HepG2 (cell line): ENCODE measurements around the gene UNC93A. TPM values are rescaled to one million over a fixed set of nuclear protein-coding genes. Genes with fewer than 3 reads are reported as not detected.
A peak's percentile ranks its signal among the peaks of the same experiment; 100 is the strongest.

Experiments
- ARNT2 ChIP-seq: sonication (generic); formaldehyde crosslinking; IDR thresholded peaks from 2 replicates; pipeline ENCODE4 v1.8.0; 2022; ENCODE audit warnings: mild to moderate bottlenecking, low read depth, missing genetic modification reagents, moderate library complexity
- BCLAF1 ChIP-seq: fragments of 450-650 bp; IDR thresholded peaks from 2 replicates; pipeline ENCODE4 v1.6.1; 2017; ENCODE audit warnings: mild to moderate bottlenecking
- MYC ChIP-seq: sonication (generic); formaldehyde crosslinking; IDR thresholded peaks from 2 replicates; pipeline ENCODE4 v1.9.0; 2021; ENCODE audit warnings: missing genetic modification reagents, borderline replicate concordance
- PHB2 ChIP-seq: fragments of 450-650 bp; IDR thresholded peaks from 2 replicates; pipeline ENCODE4 v1.6.1; 2018; ENCODE audit not compliant: partially characterized antibody
- PRMT3 ChIP-seq: sonication (generic); formaldehyde crosslinking; IDR thresholded peaks from 2 replicates; pipeline ENCODE4 v1.8.1; 2022; ENCODE audit warnings: low read depth, mild to moderate bottlenecking, moderate library complexity, missing genetic modification reagents, borderline replicate concordance
- RERE ChIP-seq: IDR thresholded peaks from 2 replicates; pipeline ENCODE4 v1.6.1; 2016; ENCODE audit warnings: low read depth, missing genetic modification reagents, missing compliant biosample characterization
- RNF219 ChIP-seq: sonication (generic); formaldehyde crosslinking; IDR thresholded peaks from 2 replicates; pipeline ENCODE4 v1.5.0; 2020; ENCODE audit warnings: mild to moderate bottlenecking, missing genetic modification reagents
- SCMH1 ChIP-seq: sonication (generic); formaldehyde crosslinking; IDR thresholded peaks from 2 replicates; pipeline ENCODE4 v1.9.0; 2021; ENCODE audit warnings: missing genetic modification reagents, mild to moderate bottlenecking, borderline replicate concordance
- TAF1 ChIP-seq: sonication (generic); formaldehyde crosslinking; IDR thresholded peaks from 2 replicates; pipeline ENCODE4 v1.4.0; 2020; ENCODE audit warnings: missing genetic modification reagents
- ZNF260 ChIP-seq: sonication (generic); formaldehyde crosslinking; IDR thresholded peaks from 2 replicates; pipeline ENCODE4 v1.4.0; 2020; ENCODE audit warnings: missing genetic modification reagents, low read depth, mild to moderate bottlenecking, borderline replicate concordance
- ZNF274 ChIP-seq: sonication (generic); formaldehyde crosslinking; IDR thresholded peaks from 2 replicates; pipeline ENCODE4 v1.5.1; 2020; ENCODE audit warnings: mild to moderate bottlenecking, missing genetic modification reagents
- ZNF687 ChIP-seq: sonication (generic); formaldehyde crosslinking; IDR thresholded peaks from 2 replicates; pipeline ENCODE4 v1.5.1; 2020; ENCODE audit warnings: mild to moderate bottlenecking, missing genetic modification reagents, moderate library complexity
- ZSCAN12 ChIP-seq: sonication (generic); formaldehyde crosslinking; IDR thresholded peaks from 2 replicates; pipeline ENCODE4 v1.9.0; 2021; ENCODE audit warnings: mild to moderate bottlenecking, missing genetic modification reagents
- polyA plus RNA-seq, 8 experiments: library from polyadenylated mRNA; depleted of rRNA in 3 of 8; stranded (reverse) in 7 of 8; unstranded in 1 of 8; fragments of >200 nt; fragmentation: Illumina TruSeq in 4 of 8; extraction: Trizol in 4 of 8; gene quantifications; 2 replicates each; pipeline versions ENCODE4 v1.2.1 to v1.2.3, GENCODE V29; 2011 to 2016; ENCODE audit warnings: low read depth in 4 of 8, missing spikeins in 1 of 8, mixed read lengths in 1 of 8; ENCODE audit not compliant: insufficient read depth in 1 of 8
- total RNA-seq, 5 experiments: library from RNA; depleted of rRNA; stranded (reverse); fragments of >200 nt; fragmentation: Illumina TruSeq; extraction: Trizol; gene quantifications; 2 replicates each; pipeline ENCODE4 v1.2.3, GENCODE V29; 2016; ENCODE audit warnings: low read depth in 1 of 5

Gene UNC93A
- total and polyA plus RNA-seq, 2 of the 13 experiments (the other 11 are each of a cell fraction or from before 2014, with no cell fraction given): 11.0 to 42.7 TPM

GRCh38 chr6:167270499-167271311 is 20.4 kb upstream of the UNC93A start (continued):
- no peak for TF ChIP-seq RERE (CRISPR knock-in tag)
- TF ChIP-seq TAF1 (CRISPR knock-in tag): no peak
- TF ChIP-seq RNF219 (CRISPR knock-in tag): no peak
- TF ChIP-seq PHB2: no peak
- TF ChIP-seq BCLAF1: no peak
- 0 out of 2 replicates have a peak, but pooled peaks have one; percentile 33 for TF ChIP-seq ARNT2
- peak; percentile 77 for TF ChIP-seq ZNF687
- TF ChIP-seq ZNF274 (CRISPR knock-in tag): 0 out of 2 replicates have a peak, but pooled peaks have one; percentile 40
- TF ChIP-seq ZSCAN12 (CRISPR knock-in tag): no peak
- TF ChIP-seq PRMT3 (CRISPR knock-in tag): no peak
- TF ChIP-seq MYC: no peak
- no peak for TF ChIP-seq ZNF260 (CRISPR knock-in tag)
- no peak for TF ChIP-seq SCMH1
